Neuronal stem cell (in vitro differentiated cells): ENCODE results near the gene BRK1.

Experiments used
- DNase-seq: peaks from one replicate; pipeline ENCODE4 v3.0.0-alpha.2; 2013; ENCODE audit warnings: low spot score
- H2AFZ ChIP-seq: one replicate; pipeline ENCODE4 v1.6.1; 2013; ENCODE audit warnings: mild to moderate bottlenecking, low read length, inconsistent platforms
- H2AK5ac ChIP-seq: 2 replicates; pipeline ENCODE4 v1.6.1; 2013; ENCODE audit warnings: low read depth, mild to moderate bottlenecking, inconsistent platforms, low read length, moderate library complexity, mixed read lengths
- H2BK120ac ChIP-seq: 2 replicates; pipeline ENCODE4 v1.6.1; 2013; ENCODE audit warnings: low read depth, mild to moderate bottlenecking, inconsistent platforms, low read length, moderate library complexity, mixed read lengths
- H2BK12ac ChIP-seq: one replicate; pipeline ENCODE4 v1.6.1; 2013; ENCODE audit warnings: low read length, inconsistent platforms
- H2BK15ac ChIP-seq: 2 replicates; pipeline ENCODE4 v1.6.1; 2013; ENCODE audit warnings: mild to moderate bottlenecking, low read length, inconsistent platforms, mixed read lengths
- H2BK5ac ChIP-seq: one replicate; pipeline ENCODE4 v1.6.1; 2013; ENCODE audit warnings: inconsistent platforms, mild to moderate bottlenecking, low read length, moderate library complexity
- H3K14ac ChIP-seq: one replicate; pipeline ENCODE4 v1.6.1; 2013; ENCODE audit warnings: low read length, inconsistent platforms
- H3K18ac ChIP-seq: 2 replicates; pipeline ENCODE4 v1.6.1; 2013; ENCODE audit warnings: low read length, inconsistent platforms
- H3K23ac ChIP-seq: 2 replicates; pipeline ENCODE4 v1.6.1; 2013; ENCODE audit warnings: low read depth, mild to moderate bottlenecking, mixed read lengths, low read length, inconsistent platforms; ENCODE audit not compliant: poor library complexity
- H3K27ac ChIP-seq: replicated peaks from 3 replicates; pipeline ENCODE4 v1.5.1; 2013; ENCODE audit warnings: low read length, inconsistent platforms
- H3K27me3 ChIP-seq, 3 experiments: 2 replicates each; pipeline ENCODE4 v1.6.1; 2013; ENCODE audit warnings: low read length in 3 of 3, mild to moderate bottlenecking in 2 of 3, inconsistent platforms in 1 of 3, low read depth in 1 of 3, mixed read lengths in 1 of 3, moderate library complexity in 1 of 3; ENCODE audit not compliant: control insufficient read depth in 3 of 3, insufficient read depth in 3 of 3
- H3K36me3 ChIP-seq, 2 donors: replicated peaks in 1 of 2; 2 replicates each; pipeline ENCODE4 v1.6.1; 2013; ENCODE audit warnings: low read length in 2 of 2; ENCODE audit not compliant: control insufficient read depth in 2 of 2, insufficient read depth in 2 of 2
- H3K4ac ChIP-seq: 2 replicates; pipeline ENCODE4 v1.6.1; 2013; ENCODE audit warnings: inconsistent platforms, mild to moderate bottlenecking, low read length, moderate library complexity
- H3K4me1 ChIP-seq, 2 donors: 1 replicate in 1 of 2; 2 replicates in 1 of 2; pipeline ENCODE4 v1.6.1; 2013; ENCODE audit warnings: low read length in 2 of 2, low read depth in 1 of 2; ENCODE audit not compliant: control insufficient read depth in 2 of 2, insufficient read depth in 1 of 2
- H3K4me2 ChIP-seq: one replicate; pipeline ENCODE4 v1.6.1; 2013; ENCODE audit warnings: mild to moderate bottlenecking, low read length, inconsistent platforms; ENCODE audit not compliant: insufficient read depth, poor library complexity, severe bottlenecking
- H3K4me3 ChIP-seq, 2 donors: 2 replicates each; pipeline ENCODE4 v1.5.1; 2013; ENCODE audit warnings: low read length in 2 of 2, mild to moderate bottlenecking in 2 of 2, inconsistent platforms in 1 of 2, moderate library complexity in 1 of 2
- H3K79me1 ChIP-seq: one replicate; pipeline ENCODE4 v1.6.1; 2013; ENCODE audit warnings: low read depth, mild to moderate bottlenecking, inconsistent platforms, low read length, moderate library complexity
- H3K9ac ChIP-seq: one replicate; pipeline ENCODE4 v1.6.1; 2013; ENCODE audit warnings: mild to moderate bottlenecking, low read depth, low read length, inconsistent platforms; ENCODE audit not compliant: poor library complexity
- H3K9me3 ChIP-seq, 2 donors: replicated peaks in 1 of 2; 2 replicates each; pipeline versions ENCODE3 to v1.6.1; 2013; ENCODE audit warnings: low read length in 2 of 2, mild to moderate bottlenecking in 2 of 2, inconsistent platforms in 1 of 2, low read depth in 1 of 2, mixed read lengths in 1 of 2, moderate library complexity in 1 of 2; ENCODE audit not compliant: control insufficient read depth in 2 of 2, insufficient read depth in 1 of 2
- H4K8ac ChIP-seq: one replicate; pipeline ENCODE4 v1.6.1; 2013; ENCODE audit warnings: low read depth, mild to moderate bottlenecking, inconsistent platforms, low read length, moderate library complexity
- H4K91ac ChIP-seq: one replicate; pipeline ENCODE4 v1.6.1; 2013; ENCODE audit warnings: low read length, low read depth, mild to moderate bottlenecking, inconsistent platforms; ENCODE audit not compliant: poor library complexity
- WGBS, 2 donors: extraction: QIAGEN DNeasy Blood & Tissue Kit; methylation state at CpG; one replicate each; pipeline ENCODE4 v1.1.7; 2013; ENCODE audit warnings: missing lambda C conversion rate in 2 of 2, mixed read lengths in 1 of 2; ENCODE audit not compliant: insufficient read length in 2 of 2, insufficient replicate concordance in 1 of 2; ENCODE audit errors: extremely low coverage in 2 of 2; 5-methylcytosine and 5-hydroxymethylcytosine counted together

The BRK1 gene

GRCh38 chr3:10149226-10149625, 33.8 kb downstream of the BRK1 start:
- no peaks in the 10 kb centered on the region for H3K4me1 ChIP-seq
- H3K4ac ChIP-seq: no peak overlapping the region
- H3K9ac ChIP-seq: no peak overlapping the region
- H3K23ac ChIP-seq: no peak overlapping the region
- H3K9me3 ChIP-seq: peaks cover 0 to 12% of the 10 kb centered on the region in 2 donors
- no peak overlapping the region for H2BK5ac ChIP-seq
- H3K36me3 ChIP-seq: peaks cover 10 to 83% of the 10 kb centered on the region in 2 donors
- no peak overlapping the region for H4K8ac ChIP-seq
- no peak overlapping the region for H3K4me2 ChIP-seq
- no peak overlapping the region for H3K14ac ChIP-seq
- DNase-seq: no peak
- H2BK15ac ChIP-seq: no peak overlapping the region
- no peak overlapping the region for H2AK5ac ChIP-seq
- no peaks in the 10 kb centered on the region for H3K27me3 ChIP-seq
- H2BK120ac ChIP-seq: no peak overlapping the region
- no peak overlapping the region for H2AFZ ChIP-seq
- no peak overlapping the region for H2BK12ac ChIP-seq
- H3K79me1 ChIP-seq: no peaks in the 10 kb centered on the region
- H3K27ac ChIP-seq: no peak overlapping the region
- WGBS, 2 donors: no CpG with 5 or more reads among the region's 8 CpGs
- no peak overlapping the region for H3K18ac ChIP-seq
- H4K91ac ChIP-seq: no peak overlapping the region
- no peak overlapping the region for H3K4me3 ChIP-seq

DNA sequence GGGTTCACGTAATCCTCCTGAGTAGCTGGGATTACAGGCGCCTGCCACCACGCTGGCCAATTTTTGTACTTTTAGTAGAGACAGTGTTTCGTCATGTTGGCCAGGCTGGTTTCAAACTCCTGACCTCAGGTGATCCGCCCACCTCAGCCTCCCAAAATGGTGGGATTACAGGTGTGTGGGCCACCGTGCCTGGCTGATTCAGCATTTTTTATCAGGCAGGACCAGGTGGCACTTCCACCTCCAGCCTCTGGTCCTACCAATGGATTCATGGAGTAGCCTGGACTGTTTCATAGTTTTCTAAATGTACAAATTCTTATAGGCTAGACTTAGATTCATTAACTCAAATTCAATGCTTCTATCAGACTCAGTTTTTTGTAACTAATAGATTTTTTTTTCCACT, 35.5 kb downstream of the BRK1 start:
- no peak overlapping the region for H3K18ac ChIP-seq
- no peaks in the 10 kb centered on the region for H3K79me1 ChIP-seq
- no peak overlapping the region for H3K23ac ChIP-seq
- no peak overlapping the region for H2AFZ ChIP-seq
- no peaks in the 10 kb centered on the region for H3K4me1 ChIP-seq
- no peak overlapping the region for H3K14ac ChIP-seq
- no peak overlapping the region for H2BK12ac ChIP-seq
- H2BK15ac ChIP-seq: no peak overlapping the region
- H3K4me3 ChIP-seq: no peak overlapping the region
- DNase-seq: no peak
- H4K91ac ChIP-seq: no peak overlapping the region
- H3K9me3 ChIP-seq: no peaks in the 10 kb centered on the region
- no peak overlapping the region for H3K4ac ChIP-seq
- WGBS, 2 donors: no CpG with 5 or more reads among the region's 6 CpGs
- no peak overlapping the region for H2AK5ac ChIP-seq
- H3K9ac ChIP-seq: no peak overlapping the region
- H3K27ac ChIP-seq: no peak overlapping the region
- H3K36me3 ChIP-seq: peaks cover 10 to 82% of the 10 kb centered on the region in 2 donors
- no peak overlapping the region for H3K4me2 ChIP-seq
- no peak overlapping the region for H2BK5ac ChIP-seq
- no peaks in the 10 kb centered on the region for H3K27me3 ChIP-seq
- H2BK120ac ChIP-seq: no peak overlapping the region
- H4K8ac ChIP-seq: no peak overlapping the region

DNA sequence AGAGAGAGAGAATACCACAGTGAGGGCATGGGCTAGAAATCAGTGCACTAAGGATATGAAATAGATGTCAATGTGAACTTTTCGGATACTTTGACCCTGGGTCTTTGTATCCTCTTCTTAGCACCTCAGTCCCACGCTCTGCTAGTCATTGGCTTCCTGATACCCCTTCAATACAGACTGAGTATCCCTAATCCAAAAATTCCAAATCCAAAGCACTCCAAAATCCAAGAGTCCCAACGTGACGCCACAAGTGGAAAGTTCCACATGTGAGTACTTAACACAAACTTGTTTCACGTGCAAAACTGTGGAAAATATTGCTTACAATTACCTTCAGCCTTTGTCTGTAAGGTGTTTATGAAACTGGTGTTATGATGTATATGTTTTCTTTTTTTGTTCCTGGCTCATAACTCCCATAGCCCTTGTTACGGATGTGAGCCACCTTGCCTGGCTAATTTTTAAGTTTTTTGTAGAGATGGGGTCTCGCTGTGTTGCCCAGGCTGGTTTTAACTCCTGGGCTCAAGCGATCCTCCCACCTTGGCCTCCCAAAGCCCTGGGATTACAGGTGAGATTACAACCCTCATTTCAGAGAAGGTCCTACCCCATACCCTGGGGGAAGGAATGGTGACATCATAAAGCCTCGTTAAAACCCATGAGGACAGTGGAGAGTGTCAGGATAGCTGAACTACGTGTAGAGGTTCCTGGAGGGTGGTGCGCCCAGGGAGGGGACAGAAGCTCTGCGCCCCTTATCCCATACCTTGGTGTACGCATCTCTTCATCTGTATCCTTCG, 39.1 kb downstream of the BRK1 start:
- Histone ChIP-seq H2AK5ac (no peak overlapping the region), H4K8ac (no peak overlapping the region), H3K14ac (no peak overlapping the region), H3K9ac (no peak overlapping the region), H3K36me3 (peaks cover 6 to 53% of the 10 kb centered on the region in 2 donors), H3K4me3 (no peak overlapping the region), H2BK15ac (no peak overlapping the region), H2BK5ac (no peak overlapping the region), H2BK12ac (no peak overlapping the region), H3K18ac (no peak overlapping the region), H3K4me2 (no peak overlapping the region), H3K23ac (no peak overlapping the region), H2AFZ (no peak overlapping the region), H2BK120ac (no peak overlapping the region), H3K9me3 (no peaks in the 10 kb centered on the region), H3K4ac (no peak overlapping the region), H3K4me1 (no peaks in the 10 kb centered on the region), H3K27ac (no peak overlapping the region), H3K79me1 (no peaks in the 10 kb centered on the region), H4K91ac (no peak overlapping the region), H3K27me3 (no peaks in the 10 kb centered on the region)
- no peak for DNase-seq
- no CpG with 5 or more reads among the region's 14 CpGs for WGBS, 2 donors

GRCh38 chr3:10155123-10155472, 39.6 kb downstream of the BRK1 start:
- H3K79me1 ChIP-seq: no peaks in the 10 kb centered on the region
- no peak overlapping the region for H3K4me2 ChIP-seq
- no peak overlapping the region for H3K4ac ChIP-seq
- H2BK12ac ChIP-seq: no peak overlapping the region
- H3K18ac ChIP-seq: no peak overlapping the region
- H3K36me3 ChIP-seq: peaks cover 2 to 47% of the 10 kb centered on the region in 2 donors
- no peaks in the 10 kb centered on the region for H3K4me1 ChIP-seq
- no peak overlapping the region for H2BK5ac ChIP-seq
- no peak overlapping the region for H3K9ac ChIP-seq
- H3K23ac ChIP-seq: no peak overlapping the region
- no peak overlapping the region for H2AFZ ChIP-seq
- no peak overlapping the region for H4K8ac ChIP-seq
- H3K27ac ChIP-seq: no peak overlapping the region
- H3K4me3 ChIP-seq: no peak overlapping the region
- DNase-seq: no peak
- no CpG with 5 or more reads among the region's 4 CpGs for WGBS, 2 donors
- H3K27me3 ChIP-seq: no peaks in the 10 kb centered on the region
- H2BK120ac ChIP-seq: no peak overlapping the region
- no peak overlapping the region for H4K91ac ChIP-seq
- no peak overlapping the region for H2BK15ac ChIP-seq
- H3K14ac ChIP-seq: no peak overlapping the region
- no peaks in the 10 kb centered on the region for H3K9me3 ChIP-seq
- no peak overlapping the region for H2AK5ac ChIP-seq
